ENCODE measurements around the gene F5. TPM values are rescaled to one million over a fixed set of nuclear protein-coding genes. Genes with fewer than 3 reads are reported as not detected.

F5 gene
- total and polyA plus RNA-seq, 2 experiments from 2014 or later: 0.16 TPM; not detected in 1

DNA sequence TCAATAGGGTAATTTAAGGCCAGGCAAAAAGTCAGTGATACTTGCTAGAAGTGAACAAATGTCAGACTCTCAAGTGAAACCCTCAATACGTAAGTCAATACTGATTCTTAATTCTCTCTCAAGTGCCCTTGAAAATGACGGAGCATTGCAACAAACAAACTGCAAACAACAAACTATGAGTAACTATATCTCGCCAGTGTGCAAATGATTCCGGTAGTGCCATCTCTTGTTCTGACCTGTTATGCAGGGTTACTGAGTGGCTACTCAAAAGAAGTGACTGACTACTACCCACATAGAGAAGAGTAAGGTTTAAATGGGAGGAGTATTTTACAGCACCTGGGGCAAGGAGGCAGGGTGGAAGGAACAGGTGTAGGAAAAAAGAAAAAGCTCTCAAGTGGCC lies 102.2 kb downstream of the F5 start:
- H3K27me3 ChIP-seq (ENCODE audit: insufficient read depth): no peaks in the 10 kb centered on the region
- TF ChIP-seq, protein P1, sequence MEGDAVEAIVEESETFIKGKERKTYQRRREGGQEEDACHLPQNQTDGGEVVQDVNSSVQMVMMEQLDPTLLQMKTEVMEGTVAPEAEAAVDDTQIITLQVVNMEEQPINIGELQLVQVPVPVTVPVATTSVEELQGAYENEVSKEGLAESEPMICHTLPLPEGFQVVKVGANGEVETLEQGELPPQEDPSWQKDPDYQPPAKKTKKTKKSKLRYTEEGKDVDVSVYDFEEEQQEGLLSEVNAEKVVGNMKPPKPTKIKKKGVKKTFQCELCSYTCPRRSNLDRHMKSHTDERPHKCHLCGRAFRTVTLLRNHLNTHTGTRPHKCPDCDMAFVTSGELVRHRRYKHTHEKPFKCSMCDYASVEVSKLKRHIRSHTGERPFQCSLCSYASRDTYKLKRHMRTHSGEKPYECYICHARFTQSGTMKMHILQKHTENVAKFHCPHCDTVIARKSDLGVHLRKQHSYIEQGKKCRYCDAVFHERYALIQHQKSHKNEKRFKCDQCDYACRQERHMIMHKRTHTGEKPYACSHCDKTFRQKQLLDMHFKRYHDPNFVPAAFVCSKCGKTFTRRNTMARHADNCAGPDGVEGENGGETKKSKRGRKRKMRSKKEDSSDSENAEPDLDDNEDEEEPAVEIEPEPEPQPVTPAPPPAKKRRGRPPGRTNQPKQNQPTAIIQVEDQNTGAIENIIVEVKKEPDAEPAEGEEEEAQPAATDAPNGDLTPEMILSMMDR (conservative IDR thresholded peaks at IDR 0.05; ENCODE audit: low read depth in 2 of 2): no peak
- TF ChIP-seq, protein P2, sequence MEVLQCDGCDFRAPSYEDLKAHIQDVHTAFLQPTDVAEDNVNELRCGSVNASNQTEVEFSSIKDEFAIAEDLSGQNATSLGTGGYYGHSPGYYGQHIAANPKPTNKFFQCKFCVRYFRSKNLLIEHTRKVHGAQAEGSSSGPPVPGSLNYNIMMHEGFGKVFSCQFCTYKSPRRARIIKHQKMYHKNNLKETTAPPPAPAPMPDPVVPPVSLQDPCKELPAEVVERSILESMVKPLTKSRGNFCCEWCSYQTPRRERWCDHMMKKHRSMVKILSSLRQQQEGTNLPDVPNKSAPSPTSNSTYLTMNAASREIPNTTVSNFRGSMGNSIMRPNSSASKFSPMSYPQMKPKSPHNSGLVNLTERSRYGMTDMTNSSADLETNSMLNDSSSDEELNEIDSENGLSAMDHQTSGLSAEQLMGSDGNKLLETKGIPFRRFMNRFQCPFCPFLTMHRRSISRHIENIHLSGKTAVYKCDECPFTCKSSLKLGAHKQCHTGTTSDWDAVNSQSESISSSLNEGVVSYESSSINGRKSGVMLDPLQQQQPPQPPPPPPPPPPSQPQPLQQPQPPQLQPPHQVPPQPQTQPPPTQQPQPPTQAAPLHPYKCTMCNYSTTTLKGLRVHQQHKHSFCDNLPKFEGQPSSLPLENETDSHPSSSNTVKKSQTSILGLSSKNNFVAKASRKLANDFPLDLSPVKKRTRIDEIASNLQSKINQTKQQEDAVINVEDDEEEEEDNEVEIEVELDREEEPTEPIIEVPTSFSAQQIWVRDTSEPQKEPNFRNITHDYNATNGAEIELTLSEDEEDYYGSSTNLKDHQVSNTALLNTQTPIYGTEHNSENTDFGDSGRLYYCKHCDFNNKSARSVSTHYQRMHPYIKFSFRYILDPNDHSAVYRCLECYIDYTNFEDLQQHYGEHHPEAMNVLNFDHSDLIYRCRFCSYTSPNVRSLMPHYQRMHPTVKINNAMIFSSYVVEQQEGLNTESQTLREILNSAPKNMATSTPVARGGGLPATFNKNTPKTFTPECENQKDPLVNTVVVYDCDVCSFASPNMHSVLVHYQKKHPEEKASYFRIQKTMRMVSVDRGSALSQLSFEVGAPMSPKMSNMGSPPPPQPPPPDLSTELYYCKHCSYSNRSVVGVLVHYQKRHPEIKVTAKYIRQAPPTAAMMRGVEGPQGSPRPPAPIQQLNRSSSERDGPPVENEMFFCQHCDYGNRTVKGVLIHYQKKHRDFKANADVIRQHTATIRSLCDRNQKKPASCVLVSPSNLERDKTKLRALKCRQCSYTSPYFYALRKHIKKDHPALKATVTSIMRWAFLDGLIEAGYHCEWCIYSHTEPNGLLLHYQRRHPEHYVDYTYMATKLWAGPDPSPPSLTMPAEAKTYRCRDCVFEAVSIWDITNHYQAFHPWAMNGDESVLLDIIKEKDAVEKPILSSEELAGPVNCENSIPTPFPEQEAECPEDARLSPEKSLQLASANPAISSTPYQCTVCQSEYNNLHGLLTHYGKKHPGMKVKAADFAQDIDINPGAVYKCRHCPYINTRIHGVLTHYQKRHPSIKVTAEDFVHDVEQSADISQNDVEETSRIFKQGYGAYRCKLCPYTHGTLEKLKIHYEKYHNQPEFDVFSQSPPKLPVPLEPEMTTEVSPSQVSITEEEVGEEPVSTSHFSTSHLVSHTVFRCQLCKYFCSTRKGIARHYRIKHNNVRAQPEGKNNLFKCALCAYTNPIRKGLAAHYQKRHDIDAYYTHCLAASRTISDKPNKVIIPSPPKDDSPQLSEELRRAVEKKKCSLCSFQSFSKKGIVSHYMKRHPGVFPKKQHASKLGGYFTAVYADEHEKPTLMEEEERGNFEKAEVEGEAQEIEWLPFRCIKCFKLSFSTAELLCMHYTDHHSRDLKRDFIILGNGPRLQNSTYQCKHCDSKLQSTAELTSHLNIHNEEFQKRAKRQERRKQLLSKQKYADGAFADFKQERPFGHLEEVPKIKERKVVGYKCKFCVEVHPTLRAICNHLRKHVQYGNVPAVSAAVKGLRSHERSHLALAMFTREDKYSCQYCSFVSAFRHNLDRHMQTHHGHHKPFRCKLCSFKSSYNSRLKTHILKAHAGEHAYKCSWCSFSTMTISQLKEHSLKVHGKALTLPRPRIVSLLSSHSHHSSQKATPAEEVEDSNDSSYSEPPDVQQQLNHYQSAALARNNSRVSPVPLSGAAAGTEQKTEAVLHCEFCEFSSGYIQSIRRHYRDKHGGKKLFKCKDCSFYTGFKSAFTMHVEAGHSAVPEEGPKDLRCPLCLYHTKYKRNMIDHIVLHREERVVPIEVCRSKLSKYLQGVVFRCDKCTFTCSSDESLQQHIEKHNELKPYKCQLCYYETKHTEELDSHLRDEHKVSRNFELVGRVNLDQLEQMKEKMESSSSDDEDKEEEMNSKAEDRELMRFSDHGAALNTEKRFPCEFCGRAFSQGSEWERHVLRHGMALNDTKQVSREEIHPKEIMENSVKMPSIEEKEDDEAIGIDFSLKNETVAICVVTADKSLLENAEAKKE (CRISPR knock-in tag; IDR thresholded peaks at IDR 0.05): no peak
- no peak for TF ChIP-seq STAT1 (IDR thresholded peaks at IDR 0.05; ENCODE audit: unreplicated experiment)
- no peak for TF ChIP-seq NANOG (IDR thresholded peaks at IDR 0.05; ENCODE audit: borderline replicate concordance)
- no peak for TF ChIP-seq POLR2AphosphoS5 (IDR thresholded peaks at IDR 0.05; ENCODE audit: low read depth)
- no peak for TF ChIP-seq EZH2phosphoT487 (IDR thresholded peaks at IDR 0.05; ENCODE audit: unreplicated experiment)
- TF ChIP-seq, protein P3, sequence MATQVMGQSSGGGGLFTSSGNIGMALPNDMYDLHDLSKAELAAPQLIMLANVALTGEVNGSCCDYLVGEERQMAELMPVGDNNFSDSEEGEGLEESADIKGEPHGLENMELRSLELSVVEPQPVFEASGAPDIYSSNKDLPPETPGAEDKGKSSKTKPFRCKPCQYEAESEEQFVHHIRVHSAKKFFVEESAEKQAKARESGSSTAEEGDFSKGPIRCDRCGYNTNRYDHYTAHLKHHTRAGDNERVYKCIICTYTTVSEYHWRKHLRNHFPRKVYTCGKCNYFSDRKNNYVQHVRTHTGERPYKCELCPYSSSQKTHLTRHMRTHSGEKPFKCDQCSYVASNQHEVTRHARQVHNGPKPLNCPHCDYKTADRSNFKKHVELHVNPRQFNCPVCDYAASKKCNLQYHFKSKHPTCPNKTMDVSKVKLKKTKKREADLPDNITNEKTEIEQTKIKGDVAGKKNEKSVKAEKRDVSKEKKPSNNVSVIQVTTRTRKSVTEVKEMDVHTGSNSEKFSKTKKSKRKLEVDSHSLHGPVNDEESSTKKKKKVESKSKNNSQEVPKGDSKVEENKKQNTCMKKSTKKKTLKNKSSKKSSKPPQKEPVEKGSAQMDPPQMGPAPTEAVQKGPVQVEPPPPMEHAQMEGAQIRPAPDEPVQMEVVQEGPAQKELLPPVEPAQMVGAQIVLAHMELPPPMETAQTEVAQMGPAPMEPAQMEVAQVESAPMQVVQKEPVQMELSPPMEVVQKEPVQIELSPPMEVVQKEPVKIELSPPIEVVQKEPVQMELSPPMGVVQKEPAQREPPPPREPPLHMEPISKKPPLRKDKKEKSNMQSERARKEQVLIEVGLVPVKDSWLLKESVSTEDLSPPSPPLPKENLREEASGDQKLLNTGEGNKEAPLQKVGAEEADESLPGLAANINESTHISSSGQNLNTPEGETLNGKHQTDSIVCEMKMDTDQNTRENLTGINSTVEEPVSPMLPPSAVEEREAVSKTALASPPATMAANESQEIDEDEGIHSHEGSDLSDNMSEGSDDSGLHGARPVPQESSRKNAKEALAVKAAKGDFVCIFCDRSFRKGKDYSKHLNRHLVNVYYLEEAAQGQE (IDR thresholded peaks at IDR 0.05; ENCODE audit: unreplicated experiment): no peak
- no peak for TF ChIP-seq JUNB (IDR thresholded peaks at IDR 0.05; ENCODE audit: unreplicated experiment)
- TF ChIP-seq EZH2 (IDR thresholded peaks at IDR 0.05; ENCODE audit: low read depth, unreplicated experiment): no peak
- no peak for TF ChIP-seq ZNF331 (CRISPR knock-in tag; IDR thresholded peaks at IDR 0.05; ENCODE audit: low read depth)
- TF ChIP-seq, protein P4, sequence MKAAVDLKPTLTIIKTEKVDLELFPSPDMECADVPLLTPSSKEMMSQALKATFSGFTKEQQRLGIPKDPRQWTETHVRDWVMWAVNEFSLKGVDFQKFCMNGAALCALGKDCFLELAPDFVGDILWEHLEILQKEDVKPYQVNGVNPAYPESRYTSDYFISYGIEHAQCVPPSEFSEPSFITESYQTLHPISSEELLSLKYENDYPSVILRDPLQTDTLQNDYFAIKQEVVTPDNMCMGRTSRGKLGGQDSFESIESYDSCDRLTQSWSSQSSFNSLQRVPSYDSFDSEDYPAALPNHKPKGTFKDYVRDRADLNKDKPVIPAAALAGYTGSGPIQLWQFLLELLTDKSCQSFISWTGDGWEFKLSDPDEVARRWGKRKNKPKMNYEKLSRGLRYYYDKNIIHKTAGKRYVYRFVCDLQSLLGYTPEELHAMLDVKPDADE (IDR thresholded peaks at IDR 0.05): no peak
- TF ChIP-seq ZNF114 (CRISPR knock-in tag; IDR thresholded peaks at IDR 0.05): no peak
- no peak for TF ChIP-seq CREB1 (CRISPR knock-in tag; IDR thresholded peaks at IDR 0.05; ENCODE audit: low read depth)
- H3K27me3 Mint-ChIP-seq (ENCODE audit: insufficient read depth, low read depth, poor library complexity): peaks cover 2% of the 10 kb centered on the region
- H3K9me3 Mint-ChIP-seq: no peaks in the 10 kb centered on the region
- H3K4me1 ChIP-seq (ENCODE audit: insufficient read depth): peaks cover 63% of the 10 kb centered on the region
- no peak overlapping the region for H3K27ac Mint-ChIP-seq
- no peak for ATAC-seq
- H3K27ac ChIP-seq (ENCODE audit: low read depth): no peak overlapping the region
- no peaks in the 10 kb centered on the region for H3K36me3 ChIP-seq (ENCODE audit: insufficient read depth)
- H2AFZ ChIP-seq: no peak overlapping the region
- peak overlapping the region; percentile 73 for H3K4me3 ChIP-seq
- peak overlapping the region; percentile 86 for H3K4me3 Mint-ChIP-seq
- no peaks in the 10 kb centered on the region for H3K9me2 ChIP-seq (ENCODE audit: insufficient read depth)
- peaks cover 7% of the 10 kb centered on the region; the same call in 1 of the 2 replicates for H4K20me1 ChIP-seq (replicated peaks; ENCODE audit: insufficient read depth)
- peaks cover 73% of the 10 kb centered on the region for H3K4me1 Mint-ChIP-seq
- no peaks in the 10 kb centered on the region; the same call in 1 of the 2 replicates for H3F3A ChIP-seq (replicated peaks; ENCODE audit: low read depth)
- H3K36me3 Mint-ChIP-seq (ENCODE audit: low read depth): no peaks in the 10 kb centered on the region
- peak; percentile 35 for DNase-seq (ENCODE audit: low spot score)
- H3K4me2 ChIP-seq: peak overlapping the region; percentile 84
- H3K79me2 ChIP-seq (replicated peaks; ENCODE audit: insufficient read depth): peaks cover 62% of the 10 kb centered on the region
